ENCODE measurements around the gene KDM8.

DNA sequence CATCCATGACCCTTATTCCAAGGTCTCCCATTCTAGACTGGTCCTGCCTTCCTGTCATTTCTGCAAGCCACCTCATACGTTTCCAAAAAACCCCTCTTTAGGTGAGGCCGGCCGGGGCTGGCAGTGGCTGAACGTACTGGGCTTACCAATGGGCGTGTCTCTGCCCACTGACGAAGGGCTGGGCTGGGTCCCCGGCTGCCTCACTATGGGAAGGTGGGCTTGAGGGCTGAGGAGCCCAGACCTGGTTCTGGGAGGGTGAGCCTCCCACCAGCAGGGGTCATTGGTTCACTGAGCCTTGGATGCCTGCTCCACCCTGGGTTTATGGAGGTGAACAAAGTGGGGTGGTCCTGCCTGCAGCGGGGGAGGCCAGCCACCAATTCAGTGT lies 19.9 kb downstream of the KDM8 start:
- TF ChIP-seq, protein P1, sequence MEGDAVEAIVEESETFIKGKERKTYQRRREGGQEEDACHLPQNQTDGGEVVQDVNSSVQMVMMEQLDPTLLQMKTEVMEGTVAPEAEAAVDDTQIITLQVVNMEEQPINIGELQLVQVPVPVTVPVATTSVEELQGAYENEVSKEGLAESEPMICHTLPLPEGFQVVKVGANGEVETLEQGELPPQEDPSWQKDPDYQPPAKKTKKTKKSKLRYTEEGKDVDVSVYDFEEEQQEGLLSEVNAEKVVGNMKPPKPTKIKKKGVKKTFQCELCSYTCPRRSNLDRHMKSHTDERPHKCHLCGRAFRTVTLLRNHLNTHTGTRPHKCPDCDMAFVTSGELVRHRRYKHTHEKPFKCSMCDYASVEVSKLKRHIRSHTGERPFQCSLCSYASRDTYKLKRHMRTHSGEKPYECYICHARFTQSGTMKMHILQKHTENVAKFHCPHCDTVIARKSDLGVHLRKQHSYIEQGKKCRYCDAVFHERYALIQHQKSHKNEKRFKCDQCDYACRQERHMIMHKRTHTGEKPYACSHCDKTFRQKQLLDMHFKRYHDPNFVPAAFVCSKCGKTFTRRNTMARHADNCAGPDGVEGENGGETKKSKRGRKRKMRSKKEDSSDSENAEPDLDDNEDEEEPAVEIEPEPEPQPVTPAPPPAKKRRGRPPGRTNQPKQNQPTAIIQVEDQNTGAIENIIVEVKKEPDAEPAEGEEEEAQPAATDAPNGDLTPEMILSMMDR (IDR thresholded peaks at IDR 0.05): no peak
- TF ChIP-seq POLR2A (IDR thresholded peaks at IDR 0.05): no peak
